B cell (primary cell): ENCODE data around the gene ELMOD2. TPM values are rescaled to one million over a fixed set of nuclear protein-coding genes. Genes with fewer than 3 reads are reported as not detected.

ENCODE experiments used
- ATAC-seq: fragments of 200-7000 bp; cut with Tn5 transposase; one replicate; pipeline ENCODE4 v1.10.0; 2021; ENCODE audit warnings: low read depth, mild to moderate bottlenecking, moderate number of reproducible peaks, moderate library complexity
- CTCF ChIA-PET: fragments of 350-600 bp; sonication (Branson Sonifier 250); formaldehyde crosslinking; loops from one replicate; lab custom pipeline; 2021; ENCODE audit warnings: antibody characterized with exemption, inconsistent platforms; lab: Charles Lee
- POLR2A ChIA-PET: fragments of 350-600 bp; sonication (Branson Sonifier 250); formaldehyde crosslinking; loops from one replicate; lab custom pipeline; 2021; ENCODE audit warnings: antibody characterized with exemption; lab: Charles Lee
- DNase-seq: peaks from one replicate; pipeline ENCODE4 v3.0.0; 2013
- H2AFZ ChIP-seq: 2 replicates; pipeline ENCODE4 v1.6.1; 2012; ENCODE audit warnings: mild to moderate bottlenecking, low read depth, low read length; ENCODE audit not compliant: insufficient read depth, poor library complexity, severe bottlenecking
- H3K27ac ChIP-seq, 2 donors: 1 replicate in 1 of 2; 2 replicates in 1 of 2; pipeline ENCODE4 v1.5.1; 2012 to 2013; ENCODE audit warnings: low read length in 2 of 2, mild to moderate bottlenecking in 2 of 2, moderate library complexity in 1 of 2
- H3K27me3 ChIP-seq, 4 experiments: fragments of 200-600 bp in 1 of 4; sonication (generic) in 1 of 4; replicated peaks in 1 of 4; 1 replicate in 2 of 4; 2 replicates in 2 of 4; pipeline versions ENCODE4 v1.6.1 to v1.7.0; 2013 to 2016; ENCODE audit warnings: low read length in 3 of 4, mild to moderate bottlenecking in 2 of 4, mixed read lengths in 1 of 4, moderate library complexity in 1 of 4; ENCODE audit not compliant: insufficient read depth in 4 of 4, control insufficient read depth in 3 of 4; ENCODE audit errors: control extremely low read depth in 1 of 4
- H3K36me3 ChIP-seq, 2 experiments: replicated peaks in 1 of 2; 1 replicate in 1 of 2; 2 replicates in 1 of 2; pipeline versions ENCODE4 v1.6.1 to v1.7.1; 2013; ENCODE audit warnings: low read length in 1 of 2; ENCODE audit not compliant: insufficient read depth in 2 of 2, control insufficient read depth in 1 of 2; ENCODE audit errors: control extremely low read depth in 1 of 2, extremely low read depth in 1 of 2
- H3K4me1 ChIP-seq, 2 donors: fragments of 200-600 bp in 1 of 2; sonication (generic) in 1 of 2; 1 replicate in 1 of 2; 2 replicates in 1 of 2; pipeline versions ENCODE4 v1.5.1 to v1.6.1; 2013 to 2017; ENCODE audit warnings: low read length in 2 of 2; ENCODE audit not compliant: control insufficient read depth in 2 of 2, insufficient read depth in 2 of 2
- H3K4me2 ChIP-seq: replicated peaks from 2 replicates; pipeline ENCODE3; 2012; ENCODE audit warnings: mild to moderate bottlenecking, low read depth, low read length; ENCODE audit not compliant: poor library complexity, severe bottlenecking
- H3K4me3 ChIP-seq, 5 experiments: fragments of 200-600 bp in 1 of 5; sonication (generic) in 1 of 5; 1 replicate in 3 of 5; 2 replicates in 2 of 5; pipeline versions ENCODE4 v1.5.1 to v1.7.0; 2011 to 2016; ENCODE audit warnings: low read length in 4 of 5, mild to moderate bottlenecking in 4 of 5, low read depth in 2 of 5, control low read depth in 1 of 5, moderate library complexity in 1 of 5; ENCODE audit not compliant: insufficient read depth in 1 of 5; ENCODE audit errors: control extremely low read depth in 1 of 5, extremely low read depth in 1 of 5
- H3K79me2 ChIP-seq: fragments of 200-600 bp; sonication (generic); one replicate; pipeline ENCODE4 v1.6.0; 2016; ENCODE audit warnings: low read length; ENCODE audit not compliant: control insufficient read depth, insufficient read depth
- H3K9ac ChIP-seq: fragments of 200-600 bp; sonication (generic); 2 replicates; pipeline ENCODE4 v1.6.1; 2017; ENCODE audit warnings: mild to moderate bottlenecking, low read length, moderate library complexity
- H3K9me3 ChIP-seq, 3 donors: one replicate each; pipeline versions ENCODE4 v1.6.1 to v1.7.1; 2013; ENCODE audit warnings: low read length in 2 of 3; ENCODE audit not compliant: control insufficient read depth in 2 of 3, insufficient read depth in 1 of 3; ENCODE audit errors: control extremely low read depth in 1 of 3
- H4K20me1 ChIP-seq: 2 replicates; pipeline ENCODE4 v1.6.0; 2012; ENCODE audit warnings: mild to moderate bottlenecking, low read length; ENCODE audit not compliant: insufficient read depth, control insufficient read depth, poor library complexity, severe bottlenecking
- H3K27ac Mint-ChIP-seq: one replicate; pipeline ENCODE4 v1.8.0; 2021; ENCODE audit warnings: mixed read lengths
- H3K27me3 Mint-ChIP-seq: one replicate; pipeline ENCODE4 v1.8.0; 2021; ENCODE audit warnings: mixed read lengths
- H3K4me1 Mint-ChIP-seq: one replicate; pipeline ENCODE4 v1.8.0; 2021; ENCODE audit warnings: mixed read lengths
- H3K4me3 Mint-ChIP-seq: one replicate; pipeline ENCODE4 v1.8.0; 2021; ENCODE audit warnings: mixed read lengths
- H3K9me3 Mint-ChIP-seq: one replicate; pipeline ENCODE4 v1.8.0; 2022; ENCODE audit warnings: mixed read lengths; ENCODE audit not compliant: insufficient read depth
- EZH2 ChIP-seq: IDR thresholded peaks from 2 replicates; pipeline ENCODE4 v1.6.1; 2012; ENCODE audit warnings: borderline replicate concordance, low read depth, mild to moderate bottlenecking, moderate library complexity, low read length; ENCODE audit not compliant: insufficient read depth, poor library complexity, severe bottlenecking
- WGBS: methylation state at CpG from one replicate; pipeline ENCODE4 v1.1.5; 2013; ENCODE audit warnings: missing lambda C conversion rate; ENCODE audit not compliant: insufficient coverage; 5-methylcytosine and 5-hydroxymethylcytosine counted together
- intact Hi-C: fragments of 100-400 bp; cut with micrococcal nuclease; formaldehyde crosslinking; loops from one replicate; pipeline ENCODE4 v1.10.0; 2022
- polyA plus RNA-seq: library from polyadenylated mRNA; depleted of rRNA; stranded (reverse); fragments of >200 nt; gene quantifications from 2 replicates; pipeline ENCODE4 v1.2.3, GENCODE V29; 2012
- total RNA-seq, 2 donors: library from RNA; stranded (reverse); fragments of 120-200 nt in 1 of 2; gene quantifications; 1 replicate in 1 of 2; 2 replicates in 1 of 2; pipeline versions ENCODE4 v1.2.3 to v1.2.4, GENCODE V29; 2013 to 2022
- TF ChIP-seq, protein P1 (sequence below): fragments of 200-600 bp; IDR thresholded peaks from one replicate; pipeline ENCODE4 v1.8.0; 2022; ENCODE audit warnings: antibody characterized with exemption, mild to moderate bottlenecking

The ELMOD2 gene
- total and polyA plus RNA-seq, 2 donors (not counting 1 experiment from before 2014, with no cell fraction given), result 2.2 to 25.3 TPM

DNA sequence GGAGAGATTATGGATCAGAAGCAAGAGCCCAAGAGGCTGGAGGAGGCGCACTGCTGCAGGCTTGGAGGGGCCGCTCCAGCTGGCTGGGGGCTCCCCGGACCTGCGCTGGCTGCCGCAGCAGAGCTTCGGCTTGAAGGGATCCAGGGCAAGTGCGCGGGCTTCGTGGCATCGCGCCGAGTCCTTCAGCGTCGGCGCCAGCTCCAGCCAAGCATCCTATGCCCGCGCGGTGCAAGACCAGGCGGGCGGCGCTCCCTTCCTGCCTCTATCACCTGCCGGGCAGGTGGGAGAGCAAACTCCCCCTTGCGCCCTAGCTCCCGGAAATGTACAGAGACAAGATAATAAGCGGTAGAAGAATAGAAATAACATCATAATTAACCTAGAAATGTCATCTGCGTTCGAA is 55.3 kb downstream of the ELMOD2 start:
- peaks cover 0 to 6% of the 10 kb centered on the region in 2 donors for H3K4me1 ChIP-seq
- TF ChIP-seq EZH2, result no peak
- TF ChIP-seq, protein P1, sequence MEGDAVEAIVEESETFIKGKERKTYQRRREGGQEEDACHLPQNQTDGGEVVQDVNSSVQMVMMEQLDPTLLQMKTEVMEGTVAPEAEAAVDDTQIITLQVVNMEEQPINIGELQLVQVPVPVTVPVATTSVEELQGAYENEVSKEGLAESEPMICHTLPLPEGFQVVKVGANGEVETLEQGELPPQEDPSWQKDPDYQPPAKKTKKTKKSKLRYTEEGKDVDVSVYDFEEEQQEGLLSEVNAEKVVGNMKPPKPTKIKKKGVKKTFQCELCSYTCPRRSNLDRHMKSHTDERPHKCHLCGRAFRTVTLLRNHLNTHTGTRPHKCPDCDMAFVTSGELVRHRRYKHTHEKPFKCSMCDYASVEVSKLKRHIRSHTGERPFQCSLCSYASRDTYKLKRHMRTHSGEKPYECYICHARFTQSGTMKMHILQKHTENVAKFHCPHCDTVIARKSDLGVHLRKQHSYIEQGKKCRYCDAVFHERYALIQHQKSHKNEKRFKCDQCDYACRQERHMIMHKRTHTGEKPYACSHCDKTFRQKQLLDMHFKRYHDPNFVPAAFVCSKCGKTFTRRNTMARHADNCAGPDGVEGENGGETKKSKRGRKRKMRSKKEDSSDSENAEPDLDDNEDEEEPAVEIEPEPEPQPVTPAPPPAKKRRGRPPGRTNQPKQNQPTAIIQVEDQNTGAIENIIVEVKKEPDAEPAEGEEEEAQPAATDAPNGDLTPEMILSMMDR, result no peak
- H4K20me1 ChIP-seq, result no peaks in the 10 kb centered on the region
- Mint-ChIP-seq H3K4me3 (no peak overlapping the region), H3K9me3 (no peaks in the 10 kb centered on the region), H3K27ac (no peak overlapping the region), H3K27me3 (peaks cover 61% of the 10 kb centered on the region), H3K4me1 (peaks cover 3% of the 10 kb centered on the region)
- H2AFZ ChIP-seq, result no peak overlapping the region
- no peak overlapping the region for H3K4me3 ChIP-seq
- no peaks in the 10 kb centered on the region for H3K79me2 ChIP-seq
- H3K36me3 ChIP-seq, result no peaks in the 10 kb centered on the region
- intact Hi-C loops, result no loop called here
- peaks cover 0 to 39% (median 23%) of the 10 kb centered on the region in 4 experiments for H3K27me3 ChIP-seq
- 17% methylated on average over 21 of the region's 27 CpGs for WGBS
- DNase-seq (no peak), ATAC-seq (no peak)
- CTCF ChIA-PET, result no interaction called here
- H3K27ac ChIP-seq, result no peak overlapping the region
- no peak overlapping the region for H3K9ac ChIP-seq
- peaks cover 0 to 3% (median 0%) of the 10 kb centered on the region in 3 donors for H3K9me3 ChIP-seq
- H3K4me2 ChIP-seq, result no peak overlapping the region
- POLR2A ChIA-PET, result no interaction called here

DNA sequence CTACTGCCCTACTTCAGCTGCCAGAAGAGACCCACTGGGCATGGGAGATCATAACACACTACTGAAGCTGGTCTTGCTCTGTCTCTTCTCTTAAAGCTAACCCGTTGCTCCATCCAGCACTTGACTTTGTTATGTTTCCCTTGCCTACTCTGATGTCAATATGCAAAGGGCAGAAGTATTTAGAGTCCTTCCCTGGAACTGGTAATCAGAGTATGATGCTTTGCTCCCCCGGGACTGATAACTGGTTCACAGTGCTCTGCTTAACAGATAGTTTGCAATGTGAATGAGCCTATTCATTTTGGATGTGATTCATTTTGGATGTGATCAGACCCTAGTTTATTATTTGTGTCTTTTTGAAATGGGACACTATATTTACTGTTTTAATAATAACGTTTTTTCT is 57.1 kb downstream of the ELMOD2 start:
- H3K79me2 ChIP-seq, result no peaks in the 10 kb centered on the region
- WGBS, result 100% methylated on average over 1 of the region's 3 CpGs
- intact Hi-C loops, result no loop called here
- peaks cover 0 to 33% (median 16%) of the 10 kb centered on the region in 4 experiments for H3K27me3 ChIP-seq
- Mint-ChIP-seq H3K27me3 (peaks cover 48% of the 10 kb centered on the region), H3K4me1 (peaks cover 3% of the 10 kb centered on the region), H3K9me3 (no peaks in the 10 kb centered on the region), H3K27ac (no peak overlapping the region), H3K4me3 (no peak overlapping the region)
- ChIA-PET CTCF (no interaction called here), POLR2A (no interaction called here)
- DNase-seq (no peak), ATAC-seq (no peak)
- no peak overlapping the region for H3K9ac ChIP-seq
- no peak overlapping the region for H3K4me2 ChIP-seq
- TF ChIP-seq, protein P1, result no peak
- no peak for TF ChIP-seq EZH2
- H3K4me3 ChIP-seq, result no peak overlapping the region
- H3K9me3 ChIP-seq, result peaks cover 0 to 3% (median 1%) of the 10 kb centered on the region in 3 donors
- H2AFZ ChIP-seq, result no peak overlapping the region
- H3K36me3 ChIP-seq, result no peaks in the 10 kb centered on the region
- H3K4me1 ChIP-seq, result peaks cover 0 to 6% of the 10 kb centered on the region in 2 donors
- no peaks in the 10 kb centered on the region for H4K20me1 ChIP-seq
- no peak overlapping the region for H3K27ac ChIP-seq
